NCI-H2196 (cell line): ENCODE measurements around the gene SLC43A3.
"Not testable (repeated sequence)": the region's sequence is repeated elsewhere in the genome, so short reads cannot be mapped to it uniquely, and the experiment has no call there.

Experiments
- DNase-seq: peaks from one replicate; lab custom pipeline; 2025; ENCODE audit not compliant: unreplicated experiment; lab: John Stamatoyannopoulos, UW

Gene SLC43A3

GRCh38 chr11:57387289-57388030 is 39.5 kb downstream of the SLC43A3 start:
- no peak for DNase-seq

DNA sequence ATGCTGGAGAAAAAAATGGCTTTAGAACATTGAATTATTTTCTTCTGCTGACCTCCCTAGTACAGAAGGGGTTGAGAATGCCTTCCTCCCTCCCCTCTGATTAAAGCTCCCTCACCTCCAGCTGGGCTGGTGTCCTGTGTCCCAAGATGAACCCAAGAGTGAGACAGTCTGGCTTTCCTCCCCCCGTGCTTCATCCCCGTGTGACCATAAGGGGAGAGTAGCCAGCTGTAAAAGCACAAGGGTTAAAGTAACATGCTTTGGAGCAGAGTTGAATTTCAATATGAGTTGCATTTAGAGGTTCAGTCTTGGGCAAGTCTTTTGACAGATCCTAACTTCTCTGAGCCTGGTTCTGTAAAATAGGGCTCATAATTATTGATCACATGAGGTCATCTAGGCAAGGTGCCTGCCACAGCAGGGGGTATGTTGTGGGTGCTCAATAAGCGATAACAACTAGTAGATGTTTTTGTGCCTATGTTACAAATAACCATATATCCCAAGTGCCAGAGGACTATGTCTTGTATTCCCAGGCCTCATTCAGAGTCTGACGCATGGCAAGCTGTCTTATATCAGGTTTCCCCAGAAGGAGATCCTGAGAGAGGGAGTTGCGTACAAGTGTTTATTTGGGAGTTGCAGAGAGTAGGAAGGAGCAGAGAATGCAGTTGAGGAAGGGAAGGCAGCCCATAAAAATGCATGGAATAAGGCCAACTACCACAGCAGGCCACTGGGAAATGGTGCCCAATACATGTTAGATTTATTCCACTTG is 40.6 kb downstream of the SLC43A3 start:
- DNase-seq = no peak

DNA sequence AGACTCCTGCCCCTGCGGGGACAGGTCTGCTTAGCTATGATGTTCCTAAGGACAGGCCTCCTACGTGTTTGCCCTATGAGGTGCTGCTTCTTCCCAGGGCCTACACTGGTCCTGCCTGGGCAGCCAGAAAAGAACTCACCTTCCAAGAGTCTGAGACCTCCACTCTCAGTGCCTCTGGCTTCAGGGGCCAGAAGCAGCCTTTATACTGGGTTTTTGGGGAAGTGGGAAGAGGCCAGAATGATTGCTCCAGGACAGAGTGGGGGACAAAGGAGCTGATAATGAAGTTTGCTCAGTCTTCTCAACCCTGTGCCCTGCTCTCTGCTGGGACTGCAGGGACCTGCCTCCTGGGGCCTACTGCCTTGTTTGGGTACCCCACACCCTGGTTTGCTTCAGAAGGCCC is 45.9 kb downstream of the SLC43A3 start, which contains the start of gene PRG3:
Gene PRG3, minus strand, starts transcription at position 176 of the 400 bp plus-strand sequence. CDS start 442 bp downstream, outside the sequence.
- DNase-seq = no peak

- DNase-seq = no peak
Observed at GRCh38 chr11:57379732-57380131, 47.2 kb downstream of the SLC43A3 start.

DNA sequence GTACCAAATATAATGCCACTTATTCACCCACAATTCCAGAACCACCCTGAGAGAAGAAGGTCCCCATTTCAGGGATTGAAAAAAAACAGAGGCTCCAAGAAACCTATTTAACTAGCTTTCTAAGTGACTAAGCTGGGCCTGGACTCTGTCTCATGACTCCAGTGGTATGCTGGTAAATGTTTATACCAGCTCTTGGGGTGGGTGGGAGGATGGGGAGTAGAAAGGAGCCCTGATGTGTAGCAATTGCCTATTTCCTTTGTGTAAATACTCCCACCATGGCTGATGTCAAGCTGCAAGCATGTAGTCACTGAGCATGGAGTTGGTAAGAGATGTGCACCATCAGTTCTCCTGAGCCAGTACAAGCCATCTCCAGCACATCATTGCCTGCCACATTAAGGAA is 48.7 kb downstream of the SLC43A3 start:
- no peak for DNase-seq

DNA sequence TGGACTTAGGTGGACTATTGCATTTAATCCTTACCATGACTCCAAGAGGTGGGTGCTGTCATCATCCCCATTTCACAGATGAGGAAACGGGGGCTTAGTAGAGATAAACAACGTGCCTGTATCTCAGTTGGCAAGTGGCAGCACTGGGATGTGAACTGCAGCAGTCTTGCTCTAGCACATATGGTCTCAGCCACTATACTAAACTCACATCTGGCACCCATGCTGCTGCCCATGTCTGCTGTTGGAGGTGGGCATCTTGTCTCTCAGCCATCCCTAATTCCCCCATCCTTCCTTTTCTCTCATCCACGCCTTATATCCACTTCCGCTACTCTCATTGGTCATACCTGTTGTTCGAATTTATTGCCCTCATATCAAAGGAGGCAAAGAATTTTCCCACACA is 49.8 kb downstream of the SLC43A3 start:
- DNase-seq = no peak

DNA sequence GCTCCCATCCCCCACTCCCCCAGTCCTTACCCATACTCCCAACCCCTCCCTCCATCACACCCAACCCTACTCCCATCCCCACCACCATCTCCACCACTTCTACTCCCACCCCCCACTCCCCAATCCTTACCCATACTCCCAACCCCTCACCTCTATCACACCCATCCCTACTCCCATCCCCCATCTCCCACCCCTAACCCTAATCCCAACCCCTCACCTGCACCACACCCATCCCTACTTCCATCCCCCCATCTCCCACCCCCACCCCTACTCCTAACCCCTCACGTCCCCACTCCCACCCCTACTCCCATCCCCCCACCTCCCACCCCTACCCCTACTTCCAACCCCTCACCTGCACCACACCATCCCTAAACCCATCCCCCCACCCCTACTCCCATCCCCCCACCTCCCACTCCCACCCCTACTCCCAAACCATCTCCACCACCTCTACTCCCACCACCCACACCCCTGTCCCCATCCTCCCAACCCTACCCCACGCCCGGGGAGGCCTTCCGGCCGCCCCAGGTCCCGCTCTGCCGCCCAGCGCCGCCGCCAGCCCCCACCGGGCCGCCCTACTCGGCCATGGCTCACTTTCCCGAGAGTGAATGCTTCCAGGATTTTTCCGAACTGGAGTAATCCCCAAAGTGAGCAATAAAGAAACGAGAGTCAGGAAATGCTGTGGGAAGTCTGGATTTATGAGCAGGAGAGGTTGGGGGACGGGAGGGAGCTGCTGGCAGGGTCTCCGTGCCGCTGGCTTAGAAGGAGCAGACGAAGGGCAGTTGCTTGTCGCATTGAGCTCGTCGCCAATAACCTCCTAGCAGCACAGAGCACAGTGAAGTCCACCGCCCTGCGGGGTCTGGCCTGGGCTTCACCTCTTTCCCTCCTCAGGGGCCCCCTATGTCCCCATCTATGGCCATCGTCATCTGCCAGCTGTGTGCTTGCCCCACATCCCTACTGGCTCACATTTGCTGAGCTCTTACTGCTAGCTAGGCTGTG is 50.5 kb downstream of the SLC43A3 start:
- DNase-seq = no peak

DNA sequence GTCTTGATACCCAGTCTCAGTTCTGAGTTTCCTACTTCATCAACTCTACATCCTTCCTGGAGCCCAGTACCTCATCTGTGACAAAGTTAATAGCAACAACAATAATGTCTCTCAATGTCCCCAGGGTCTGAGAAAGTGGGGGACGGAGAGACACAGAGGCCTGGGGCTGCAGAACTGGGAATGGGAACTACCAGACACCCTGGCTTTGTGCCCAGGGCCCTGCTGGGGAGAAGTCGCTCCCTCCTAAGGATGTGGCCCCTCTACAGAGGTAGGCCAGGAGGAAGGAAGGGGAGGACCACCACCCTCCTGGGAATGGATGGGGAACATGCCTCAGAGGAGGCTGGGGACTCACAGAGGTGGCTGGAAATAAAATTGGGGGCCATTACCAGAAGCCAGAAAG is 51.4 kb downstream of the SLC43A3 start:
- DNase-seq = no peak

DNA sequence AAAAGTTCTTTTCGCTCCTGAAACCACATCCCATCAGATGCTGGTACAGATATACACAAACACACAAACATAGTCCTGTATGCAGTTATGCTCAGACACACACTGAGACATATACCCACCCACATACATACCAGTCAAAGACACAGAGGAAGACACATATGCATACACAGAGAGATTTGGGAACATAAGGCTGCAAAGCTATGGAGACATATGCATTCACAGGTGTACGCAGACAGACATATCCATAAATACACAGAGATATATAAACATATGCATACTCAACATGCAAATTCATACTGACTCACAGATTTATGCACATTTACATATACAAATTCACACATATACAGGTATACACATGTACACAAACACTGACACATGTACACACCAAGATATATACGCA is 52.0 kb downstream of the SLC43A3 start:
- no peak for DNase-seq

DNA sequence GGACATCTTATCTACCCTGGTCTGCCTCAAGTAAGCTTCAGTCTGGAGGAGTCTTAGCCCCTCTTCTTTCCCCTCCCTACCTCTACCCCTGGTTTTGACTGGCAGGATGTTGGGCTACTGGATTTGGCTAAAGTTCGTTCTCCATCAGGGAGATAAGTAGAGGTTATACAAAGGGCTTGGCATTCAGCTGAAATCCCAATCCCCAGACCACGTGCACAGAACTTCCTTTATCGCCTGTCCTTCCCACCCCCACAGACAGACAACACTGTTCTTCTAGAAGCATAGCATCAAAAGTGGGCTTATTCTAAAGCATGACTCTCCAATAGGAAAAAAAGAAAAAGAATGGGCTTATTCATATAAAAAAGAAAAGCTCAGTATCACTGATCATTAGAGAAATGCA is 53.8 kb downstream of the SLC43A3 start:
- DNase-seq = no peak

- no peak for DNase-seq
Observed at GRCh38 chr11:57370941-57371340, 56.0 kb downstream of the SLC43A3 start.

- no peak for DNase-seq
Observed at GRCh38 chr11:57370251-57370650, 56.7 kb downstream of the SLC43A3 start.

DNA sequence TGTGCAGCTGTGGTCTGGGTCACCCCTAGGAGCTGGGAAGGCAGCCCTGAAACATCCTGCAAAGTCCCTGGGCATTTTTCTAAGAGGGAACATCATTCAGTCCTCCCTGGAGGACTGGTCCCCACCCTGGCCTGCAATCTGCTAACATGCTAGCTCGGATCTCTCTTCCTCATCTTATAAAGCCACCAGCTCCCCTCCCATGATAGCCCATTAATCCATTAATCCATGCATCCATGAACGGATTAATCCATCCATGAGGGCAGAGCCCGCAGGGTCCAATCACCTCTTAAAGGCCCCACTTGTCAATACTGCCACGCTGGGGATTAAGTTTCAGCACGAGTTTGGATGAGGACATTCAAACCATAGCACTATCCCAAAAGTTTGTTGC is 58.1 kb downstream of the SLC43A3 start:
- DNase-seq = no peak

DNA sequence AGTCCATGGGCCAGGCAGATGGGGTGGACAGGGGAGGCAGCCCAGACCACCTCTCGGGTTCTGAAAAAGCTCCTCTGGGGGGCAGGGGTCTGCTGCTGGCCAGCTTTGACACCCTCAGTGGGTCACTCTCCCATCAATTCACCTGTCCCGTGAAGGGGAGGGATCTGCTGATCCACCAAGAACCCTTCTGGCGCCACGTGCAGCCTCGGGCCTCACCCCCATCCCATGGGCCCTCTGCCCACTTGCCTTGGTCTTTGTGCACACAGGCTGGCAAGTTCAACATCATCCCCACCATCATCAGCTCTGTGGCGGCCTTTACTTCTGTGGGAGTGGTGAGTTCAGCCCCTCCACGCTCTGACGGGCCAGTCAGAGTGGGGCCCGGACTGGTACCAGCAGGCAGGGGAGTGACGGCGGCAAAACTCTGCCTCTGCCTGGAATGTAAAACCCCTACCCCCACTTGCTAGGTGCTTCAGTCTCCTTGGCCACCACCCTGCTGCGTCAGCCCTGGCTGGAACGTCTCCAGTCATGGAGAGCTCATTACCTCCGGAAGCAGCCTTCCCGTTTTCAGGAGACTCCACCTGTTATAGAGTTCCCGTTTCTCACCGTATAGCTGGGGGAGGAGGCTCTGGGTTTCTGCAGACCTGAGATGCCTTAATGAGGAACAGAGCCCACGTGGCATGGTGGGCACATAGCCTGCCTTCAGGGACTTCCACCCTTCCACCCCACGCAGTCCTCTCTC is 58.6 kb downstream of the SLC43A3 start:
- DNase-seq = peak; percentile 53

DNA sequence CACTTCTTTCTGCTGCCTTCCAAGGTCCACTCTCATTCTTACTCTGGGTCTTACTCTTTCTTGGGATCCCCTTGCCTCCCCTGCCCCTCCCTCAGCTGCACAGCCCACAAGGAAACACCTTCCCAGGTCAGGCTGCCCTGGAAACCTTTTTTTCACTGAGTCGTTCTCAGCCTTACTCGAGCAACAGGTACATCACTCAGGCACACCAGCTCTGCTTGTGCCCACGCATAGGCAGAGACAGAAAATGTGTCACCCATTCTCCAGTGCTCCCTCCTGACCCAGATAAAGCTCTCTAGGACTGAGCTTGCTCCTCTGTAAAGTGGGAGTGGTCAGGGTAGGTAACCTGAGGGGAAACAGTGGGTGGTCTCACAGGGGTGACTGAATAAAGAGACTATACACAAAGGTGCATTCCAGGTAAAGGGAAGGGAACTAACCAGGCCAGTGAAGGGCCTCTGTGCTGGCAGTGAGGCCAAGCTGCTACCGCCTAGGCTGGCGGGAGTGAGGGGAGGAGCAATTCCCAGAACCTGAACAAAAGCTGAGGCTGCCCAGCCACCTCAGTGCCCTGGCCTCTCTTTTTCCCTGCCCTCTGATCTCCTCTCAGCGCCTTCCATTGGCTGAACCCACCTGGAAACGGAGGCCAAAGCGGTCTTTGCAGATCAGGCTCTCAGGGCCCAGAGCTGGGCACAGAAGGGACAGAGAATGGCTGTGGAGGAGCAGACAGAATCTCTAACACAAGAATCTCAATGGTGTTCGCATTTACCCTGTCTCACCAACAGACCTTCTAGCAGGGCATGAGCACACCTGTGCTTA is 61.9 kb downstream of the SLC43A3 start:
- DNase-seq = no peak

DNA sequence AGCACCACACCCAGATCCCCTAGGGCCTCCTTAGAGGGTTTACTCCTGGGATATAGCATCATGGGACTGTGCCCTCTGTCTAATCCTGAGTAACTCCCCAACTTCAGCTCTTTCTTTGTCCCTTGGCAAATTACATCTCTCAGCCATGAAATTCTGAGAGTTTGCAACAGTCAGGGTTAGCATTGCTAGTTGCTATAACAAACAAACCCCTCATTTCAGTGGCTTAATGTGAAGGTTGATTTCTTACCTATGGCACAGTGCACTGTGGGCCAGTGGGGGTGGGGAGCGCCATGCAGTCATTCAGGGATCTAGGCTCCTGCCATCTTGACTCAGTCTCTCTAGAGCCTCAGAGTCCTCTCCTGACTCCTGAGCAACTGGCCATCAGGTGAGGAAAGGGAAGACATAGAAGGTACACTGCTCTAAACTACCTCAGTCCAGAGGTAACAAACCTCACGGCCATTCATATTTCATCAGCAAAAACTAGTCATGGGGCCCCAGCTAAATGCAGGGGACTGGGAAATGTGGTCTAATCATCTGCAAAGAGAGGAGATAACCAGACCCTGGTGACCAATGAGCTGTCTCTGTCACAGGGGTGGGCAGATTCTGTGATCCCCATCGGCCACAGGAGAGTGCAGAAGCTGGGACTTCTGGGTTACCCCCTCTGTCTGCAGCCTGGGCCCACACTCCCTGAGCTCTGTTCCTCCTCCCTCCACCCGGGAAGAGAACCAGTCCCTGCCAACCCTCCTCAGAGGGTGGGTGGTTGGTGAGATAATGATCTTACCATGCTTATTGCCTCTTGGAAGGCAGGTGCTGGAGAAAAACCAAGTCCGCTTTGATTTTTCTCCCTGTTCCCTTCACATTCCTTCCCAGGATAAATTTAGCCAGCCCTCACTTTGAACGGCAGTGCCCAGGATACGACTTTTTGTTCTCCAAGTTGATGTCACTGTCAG is 63.5 kb downstream of the SLC43A3 start:
- no peak for DNase-seq

DNA sequence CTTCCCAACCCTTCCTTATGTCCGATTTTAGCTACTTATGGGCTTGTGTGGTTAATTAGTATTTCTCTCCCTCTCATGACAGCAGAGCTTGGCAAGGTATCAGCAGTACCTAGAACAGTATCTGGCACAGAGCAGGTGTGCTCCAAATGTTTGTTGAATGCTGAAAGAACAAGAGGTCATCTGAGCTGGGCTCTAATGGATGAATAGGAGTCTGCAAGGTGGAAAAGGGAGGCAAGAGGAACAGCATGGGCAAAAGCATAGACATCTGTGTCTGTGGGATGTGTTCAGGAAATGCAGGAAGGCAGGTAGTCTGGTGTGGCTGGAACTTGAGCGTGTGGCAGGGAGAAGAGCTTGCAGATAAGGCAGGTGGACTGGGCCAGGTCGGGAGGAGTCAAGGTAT is 65.0 kb downstream of the SLC43A3 start:
- no peak for DNase-seq

GRCh38 chr11:57361420-57361819 is 65.5 kb downstream of the SLC43A3 start:
- DNase-seq = not testable (repeated sequence)

DNA sequence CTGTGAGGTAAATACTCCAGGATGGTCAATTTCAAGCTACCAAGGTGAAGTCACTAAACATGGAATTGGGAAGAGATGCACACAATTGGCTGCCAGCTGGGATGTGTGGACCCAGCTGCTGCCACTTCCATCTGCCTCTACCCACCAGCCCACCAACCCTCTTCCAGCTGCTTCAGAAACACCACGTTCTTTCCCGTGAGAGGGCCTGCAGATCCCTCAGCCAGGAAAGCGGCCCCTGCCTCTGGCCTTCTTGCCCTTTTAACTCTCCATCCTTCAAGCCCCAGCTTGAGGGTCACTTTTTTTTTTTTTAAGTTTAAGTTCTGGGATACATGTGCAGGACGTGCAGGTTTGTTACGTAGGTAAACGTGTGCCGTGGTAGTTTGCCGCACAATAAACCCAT is 65.9 kb downstream of the SLC43A3 start:
- no peak for DNase-seq
